ENCODE results near the gene SEPTIN8.

GRCh38 chr5:132762246-132763000 lies 14.6 kb downstream of the SEPTIN8 start:
- TF ChIP-seq CTCF (CRISPR knock-in tag; IDR thresholded peaks at IDR 0.05) (no peak), CREB1 (IDR thresholded peaks at IDR 0.05) (no peak), CREB1 (CRISPR knock-in tag; IDR thresholded peaks at IDR 0.05) (no peak), ETV5 (CRISPR knock-in tag; IDR thresholded peaks at IDR 0.05; ENCODE audit: borderline replicate concordance) (no peak), BRF2 (CRISPR knock-in tag; IDR thresholded peaks at IDR 0.05) (no peak), ESRRA (CRISPR knock-in tag; IDR thresholded peaks at IDR 0.05; ENCODE audit: low read depth) (no peak), ZNF101 (CRISPR knock-in tag; IDR thresholded peaks at IDR 0.05; ENCODE audit: borderline replicate concordance, low read depth) (no peak), YY1 (IDR thresholded peaks at IDR 0.05; ENCODE audit: insufficient read depth, insufficient replicate concordance, low read depth, low read length) (no peak)
- TF ChIP-seq, protein P1, sequence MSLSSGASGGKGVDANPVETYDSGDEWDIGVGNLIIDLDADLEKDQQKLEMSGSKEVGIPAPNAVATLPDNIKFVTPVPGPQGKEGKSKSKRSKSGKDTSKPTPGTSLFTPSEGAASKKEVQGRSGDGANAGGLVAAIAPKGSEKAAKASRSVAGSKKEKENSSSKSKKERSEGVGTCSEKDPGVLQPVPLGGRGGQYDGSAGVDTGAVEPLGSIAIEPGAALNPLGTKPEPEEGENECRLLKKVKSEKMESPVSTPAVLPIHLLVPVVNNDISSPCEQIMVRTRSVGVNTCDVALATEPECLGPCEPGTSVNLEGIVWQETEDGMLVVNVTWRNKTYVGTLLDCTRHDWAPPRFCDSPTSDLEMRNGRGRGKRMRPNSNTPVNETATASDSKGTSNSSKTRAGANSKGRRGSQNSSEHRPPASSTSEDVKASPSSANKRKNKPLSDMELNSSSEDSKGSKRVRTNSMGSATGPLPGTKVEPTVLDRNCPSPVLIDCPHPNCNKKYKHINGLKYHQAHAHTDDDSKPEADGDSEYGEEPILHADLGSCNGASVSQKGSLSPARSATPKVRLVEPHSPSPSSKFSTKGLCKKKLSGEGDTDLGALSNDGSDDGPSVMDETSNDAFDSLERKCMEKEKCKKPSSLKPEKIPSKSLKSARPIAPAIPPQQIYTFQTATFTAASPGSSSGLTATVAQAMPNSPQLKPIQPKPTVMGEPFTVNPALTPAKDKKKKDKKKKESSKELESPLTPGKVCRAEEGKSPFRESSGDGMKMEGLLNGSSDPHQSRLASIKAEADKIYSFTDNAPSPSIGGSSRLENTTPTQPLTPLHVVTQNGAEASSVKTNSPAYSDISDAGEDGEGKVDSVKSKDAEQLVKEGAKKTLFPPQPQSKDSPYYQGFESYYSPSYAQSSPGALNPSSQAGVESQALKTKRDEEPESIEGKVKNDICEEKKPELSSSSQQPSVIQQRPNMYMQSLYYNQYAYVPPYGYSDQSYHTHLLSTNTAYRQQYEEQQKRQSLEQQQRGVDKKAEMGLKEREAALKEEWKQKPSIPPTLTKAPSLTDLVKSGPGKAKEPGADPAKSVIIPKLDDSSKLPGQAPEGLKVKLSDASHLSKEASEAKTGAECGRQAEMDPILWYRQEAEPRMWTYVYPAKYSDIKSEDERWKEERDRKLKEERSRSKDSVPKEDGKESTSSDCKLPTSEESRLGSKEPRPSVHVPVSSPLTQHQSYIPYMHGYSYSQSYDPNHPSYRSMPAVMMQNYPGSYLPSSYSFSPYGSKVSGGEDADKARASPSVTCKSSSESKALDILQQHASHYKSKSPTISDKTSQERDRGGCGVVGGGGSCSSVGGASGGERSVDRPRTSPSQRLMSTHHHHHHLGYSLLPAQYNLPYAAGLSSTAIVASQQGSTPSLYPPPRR (CRISPR knock-in tag; IDR thresholded peaks at IDR 0.05; ENCODE audit: borderline replicate concordance) = no peak
- TF ChIP-seq, protein P2, sequence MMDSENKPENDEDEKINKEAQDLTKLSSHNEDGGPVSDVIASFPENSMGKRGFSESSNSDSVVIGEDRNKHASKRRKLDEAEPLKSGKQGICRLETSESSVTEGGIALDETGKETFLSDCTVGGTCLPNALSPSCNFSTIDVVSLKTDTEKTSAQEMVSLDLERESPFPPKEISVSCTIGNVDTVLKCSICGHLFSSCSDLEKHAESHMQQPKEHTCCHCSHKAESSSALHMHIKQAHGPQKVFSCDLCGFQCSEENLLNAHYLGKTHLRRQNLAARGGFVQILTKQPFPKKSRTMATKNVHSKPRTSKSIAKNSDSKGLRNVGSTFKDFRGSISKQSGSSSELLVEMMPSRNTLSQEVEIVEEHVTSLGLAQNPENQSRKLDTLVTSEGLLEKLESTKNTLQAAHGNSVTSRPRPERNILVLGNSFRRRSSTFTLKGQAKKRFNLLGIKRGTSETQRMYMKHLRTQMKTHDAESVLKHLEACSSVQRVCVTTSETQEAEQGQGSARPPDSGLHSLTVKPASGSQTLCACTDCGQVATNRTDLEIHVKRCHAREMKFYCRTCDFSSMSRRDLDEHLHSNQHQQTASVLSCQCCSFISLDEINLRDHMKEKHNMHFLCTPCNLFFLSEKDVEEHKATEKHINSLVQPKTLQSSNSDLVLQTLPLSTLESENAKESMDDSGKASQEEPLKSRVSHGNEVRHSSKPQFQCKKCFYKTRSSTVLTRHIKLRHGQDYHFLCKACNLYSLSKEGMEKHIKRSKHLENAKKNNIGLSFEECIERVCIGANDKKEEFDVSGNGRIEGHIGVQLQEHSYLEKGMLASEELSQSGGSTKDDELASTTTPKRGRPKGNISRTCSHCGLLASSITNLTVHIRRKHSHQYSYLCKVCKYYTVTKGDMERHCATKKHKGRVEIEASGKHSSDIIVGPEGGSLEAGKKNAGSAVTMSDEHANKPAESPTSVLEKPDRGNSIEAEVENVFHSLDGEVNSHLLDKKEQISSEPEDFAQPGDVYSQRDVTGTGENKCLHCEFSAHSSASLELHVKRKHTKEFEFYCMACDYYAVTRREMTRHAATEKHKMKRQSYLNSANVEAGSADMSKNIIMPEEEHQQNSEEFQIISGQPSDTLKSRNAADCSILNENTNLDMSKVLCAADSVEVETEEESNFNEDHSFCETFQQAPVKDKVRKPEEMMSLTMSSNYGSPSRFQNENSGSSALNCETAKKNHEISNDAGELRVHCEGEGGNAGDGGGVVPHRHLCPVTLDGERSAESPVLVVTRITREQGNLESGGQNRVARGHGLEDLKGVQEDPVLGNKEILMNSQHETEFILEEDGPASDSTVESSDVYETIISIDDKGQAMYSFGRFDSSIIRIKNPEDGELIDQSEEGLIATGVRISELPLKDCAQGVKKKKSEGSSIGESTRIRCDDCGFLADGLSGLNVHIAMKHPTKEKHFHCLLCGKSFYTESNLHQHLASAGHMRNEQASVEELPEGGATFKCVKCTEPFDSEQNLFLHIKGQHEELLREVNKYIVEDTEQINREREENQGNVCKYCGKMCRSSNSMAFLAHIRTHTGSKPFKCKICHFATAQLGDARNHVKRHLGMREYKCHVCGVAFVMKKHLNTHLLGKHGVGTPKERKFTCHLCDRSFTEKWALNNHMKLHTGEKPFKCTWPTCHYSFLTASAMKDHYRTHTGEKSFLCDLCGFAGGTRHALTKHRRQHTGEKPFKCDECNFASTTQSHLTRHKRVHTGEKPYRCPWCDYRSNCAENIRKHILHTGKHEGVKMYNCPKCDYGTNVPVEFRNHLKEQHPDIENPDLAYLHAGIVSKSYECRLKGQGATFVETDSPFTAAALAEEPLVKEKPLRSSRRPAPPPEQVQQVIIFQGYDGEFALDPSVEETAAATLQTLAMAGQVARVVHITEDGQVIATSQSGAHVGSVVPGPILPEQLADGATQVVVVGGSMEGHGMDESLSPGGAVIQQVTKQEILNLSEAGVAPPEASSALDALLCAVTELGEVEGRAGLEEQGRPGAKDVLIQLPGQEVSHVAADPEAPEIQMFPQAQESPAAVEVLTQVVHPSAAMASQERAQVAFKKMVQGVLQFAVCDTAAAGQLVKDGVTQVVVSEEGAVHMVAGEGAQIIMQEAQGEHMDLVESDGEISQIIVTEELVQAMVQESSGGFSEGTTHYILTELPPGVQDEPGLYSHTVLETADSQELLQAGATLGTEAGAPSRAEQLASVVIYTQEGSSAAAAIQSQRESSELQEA (CRISPR knock-in tag; IDR thresholded peaks at IDR 0.05; ENCODE audit: not compliant biosample characterization) = no peak
- TF ChIP-seq, protein P3, sequence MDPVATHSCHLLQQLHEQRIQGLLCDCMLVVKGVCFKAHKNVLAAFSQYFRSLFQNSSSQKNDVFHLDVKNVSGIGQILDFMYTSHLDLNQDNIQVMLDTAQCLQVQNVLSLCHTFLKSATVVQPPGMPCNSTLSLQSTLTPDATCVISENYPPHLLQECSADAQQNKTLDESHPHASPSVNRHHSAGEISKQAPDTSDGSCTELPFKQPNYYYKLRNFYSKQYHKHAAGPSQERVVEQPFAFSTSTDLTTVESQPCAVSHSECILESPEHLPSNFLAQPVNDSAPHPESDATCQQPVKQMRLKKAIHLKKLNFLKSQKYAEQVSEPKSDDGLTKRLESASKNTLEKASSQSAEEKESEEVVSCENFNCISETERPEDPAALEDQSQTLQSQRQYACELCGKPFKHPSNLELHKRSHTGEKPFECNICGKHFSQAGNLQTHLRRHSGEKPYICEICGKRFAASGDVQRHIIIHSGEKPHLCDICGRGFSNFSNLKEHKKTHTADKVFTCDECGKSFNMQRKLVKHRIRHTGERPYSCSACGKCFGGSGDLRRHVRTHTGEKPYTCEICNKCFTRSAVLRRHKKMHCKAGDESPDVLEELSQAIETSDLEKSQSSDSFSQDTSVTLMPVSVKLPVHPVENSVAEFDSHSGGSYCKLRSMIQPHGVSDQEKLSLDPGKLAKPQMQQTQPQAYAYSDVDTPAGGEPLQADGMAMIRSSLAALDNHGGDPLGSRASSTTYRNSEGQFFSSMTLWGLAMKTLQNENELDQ (CRISPR knock-in tag; IDR thresholded peaks at IDR 0.05; ENCODE audit: borderline replicate concordance) = no peak

Measured in HepG2 (cell line).